ENCODE results near the gene ACSF3.
"Not testable (repeated sequence)": the region's sequence is repeated elsewhere in the genome, so short reads cannot be mapped to it uniquely, and the experiment has no call there.

DNA sequence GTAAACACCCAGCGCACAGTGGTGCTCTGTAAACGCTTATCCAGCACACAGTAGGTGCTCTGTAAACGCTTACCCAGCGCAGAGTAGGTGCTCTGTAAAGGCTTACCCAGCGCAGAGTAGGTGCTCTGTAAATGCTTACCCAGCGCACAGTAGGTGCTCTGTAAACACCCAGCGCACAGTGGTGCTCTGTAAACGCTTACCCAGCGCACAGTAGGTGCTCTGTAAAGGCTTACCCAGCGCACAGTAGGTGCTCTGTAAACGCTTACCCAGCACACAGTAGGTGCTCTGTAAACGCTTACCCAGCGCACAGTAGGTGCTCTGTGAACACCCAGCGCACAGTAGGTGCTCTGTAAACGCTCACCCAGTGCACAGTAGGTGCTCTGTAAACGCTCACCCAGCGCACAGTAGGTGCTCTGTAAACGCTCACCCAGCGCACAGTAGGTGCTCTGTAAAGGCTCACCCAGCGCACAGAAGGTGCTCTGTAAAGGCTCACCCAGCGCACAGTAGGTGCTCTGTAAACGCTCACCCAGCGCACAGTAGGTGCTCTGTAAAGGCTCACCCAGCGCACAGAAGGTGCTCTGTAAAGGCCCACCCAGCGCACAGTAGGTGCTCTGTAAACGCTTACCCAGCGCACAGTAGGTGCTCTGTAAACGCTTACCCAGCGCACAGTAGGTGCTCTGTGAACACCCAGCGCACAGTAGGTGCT, 92.4 kb downstream of the ACSF3 start:
- TF ChIP-seq, protein P1, sequence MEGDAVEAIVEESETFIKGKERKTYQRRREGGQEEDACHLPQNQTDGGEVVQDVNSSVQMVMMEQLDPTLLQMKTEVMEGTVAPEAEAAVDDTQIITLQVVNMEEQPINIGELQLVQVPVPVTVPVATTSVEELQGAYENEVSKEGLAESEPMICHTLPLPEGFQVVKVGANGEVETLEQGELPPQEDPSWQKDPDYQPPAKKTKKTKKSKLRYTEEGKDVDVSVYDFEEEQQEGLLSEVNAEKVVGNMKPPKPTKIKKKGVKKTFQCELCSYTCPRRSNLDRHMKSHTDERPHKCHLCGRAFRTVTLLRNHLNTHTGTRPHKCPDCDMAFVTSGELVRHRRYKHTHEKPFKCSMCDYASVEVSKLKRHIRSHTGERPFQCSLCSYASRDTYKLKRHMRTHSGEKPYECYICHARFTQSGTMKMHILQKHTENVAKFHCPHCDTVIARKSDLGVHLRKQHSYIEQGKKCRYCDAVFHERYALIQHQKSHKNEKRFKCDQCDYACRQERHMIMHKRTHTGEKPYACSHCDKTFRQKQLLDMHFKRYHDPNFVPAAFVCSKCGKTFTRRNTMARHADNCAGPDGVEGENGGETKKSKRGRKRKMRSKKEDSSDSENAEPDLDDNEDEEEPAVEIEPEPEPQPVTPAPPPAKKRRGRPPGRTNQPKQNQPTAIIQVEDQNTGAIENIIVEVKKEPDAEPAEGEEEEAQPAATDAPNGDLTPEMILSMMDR (IDR thresholded peaks at IDR 0.05; ENCODE audit: poor library complexity, severe bottlenecking), result not testable (repeated sequence)
- not testable (repeated sequence) for TF ChIP-seq POLR2AphosphoS5 (IDR thresholded peaks at IDR 0.05); MXI1 (conservative IDR thresholded peaks at IDR 0.05; ENCODE audit: poor library complexity, severe bottlenecking)

Measured in neural cell (in vitro differentiated cells).